NT2/D1 (cell line): ENCODE data around the gene CDC14A.

Experiments
- SUZ12 ChIP-seq: IDR thresholded peaks from 2 replicates; pipeline ENCODE4 v1.6.1; 2011; ENCODE audit not compliant: insufficient read length, insufficient read depth; ENCODE audit errors: extremely low read depth
- YY1 ChIP-seq: IDR thresholded peaks from 2 replicates; pipeline ENCODE4 v1.6.1; 2011; ENCODE audit not compliant: insufficient read length, insufficient read depth
- ZNF274 ChIP-seq: IDR thresholded peaks from 2 replicates; pipeline ENCODE4 v1.6.1; 2011; ENCODE audit warnings: mild to moderate bottlenecking, low read depth, low read length

- no peak for TF ChIP-seq YY1
- no peak for TF ChIP-seq ZNF274
- no peak for TF ChIP-seq SUZ12
These were observed 205.3 kb downstream of the CDC14A start for GRCh38 chr1:100557606-100557953.
